NCI-H2107 treated with DMSO at 0.1 percent for 48 hours (cell line): ENCODE data around the gene ACAP2.

Experiments used
- DNase-seq: peaks from one replicate; lab custom pipeline; 2025; ENCODE audit not compliant: unreplicated experiment; lab: John Stamatoyannopoulos, UW

ACAP2 gene

DNA sequence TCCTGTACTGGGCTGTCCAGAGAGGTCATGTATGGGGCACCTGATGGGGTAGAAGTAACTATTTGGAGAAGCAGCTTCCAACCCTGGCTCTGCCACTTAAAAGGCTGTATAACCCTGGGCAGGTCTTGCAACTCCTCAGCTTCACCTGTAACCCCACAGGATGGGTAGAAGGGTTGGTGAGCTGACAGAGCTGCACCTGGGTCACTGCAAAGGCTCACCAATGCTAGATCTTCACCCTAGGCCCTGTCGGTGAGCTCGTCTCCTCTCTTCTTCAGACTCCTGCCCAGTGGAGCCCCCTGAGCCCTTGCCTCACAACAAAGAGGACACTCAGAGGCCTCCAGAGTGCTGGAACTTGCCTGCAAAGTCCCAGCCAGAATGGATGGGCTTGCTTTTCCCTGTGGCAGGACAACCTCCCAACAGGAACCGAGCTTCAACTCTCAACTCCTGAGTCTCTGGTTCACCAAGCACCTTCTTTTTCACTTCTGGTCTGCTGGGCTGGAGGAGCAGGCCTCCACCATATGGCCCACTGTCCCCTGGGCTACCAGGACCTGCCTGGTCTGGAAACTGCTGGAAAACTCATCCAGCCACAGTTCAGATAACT is 217.7 kb downstream of the ACAP2 start:
- DNase-seq, result no peak
